ENCODE results near the gene SSR1.

The SSR1 gene

DNA sequence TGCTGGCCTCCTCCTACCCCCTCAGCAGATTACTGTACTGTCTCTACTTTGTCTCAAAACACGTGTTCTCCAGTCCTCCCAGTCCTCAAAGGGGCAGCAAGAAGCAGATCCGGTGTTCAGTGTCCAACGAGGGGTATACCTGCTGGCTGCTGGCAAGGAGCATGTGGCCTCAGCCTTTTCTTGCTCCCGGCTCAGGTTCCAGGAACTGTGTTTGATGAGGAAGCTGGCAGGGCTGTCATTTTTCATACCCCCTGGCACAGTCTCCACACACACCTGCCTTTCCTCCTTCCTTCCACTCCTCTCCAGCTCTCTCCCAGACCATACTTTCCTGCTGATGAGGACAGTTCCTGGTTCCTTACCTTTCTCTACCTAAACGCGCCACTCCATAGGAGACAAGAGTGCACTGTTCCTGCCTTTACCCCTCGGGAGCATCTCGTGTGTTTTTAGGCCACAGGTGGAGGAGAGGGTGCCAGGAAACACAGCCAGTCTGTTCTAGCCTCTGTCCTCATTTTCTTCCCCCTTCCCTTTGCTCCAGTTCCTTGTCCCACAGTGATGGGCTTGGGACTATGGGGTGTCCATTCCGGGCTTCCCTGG lies 77.2 kb downstream of the SSR1 start:
- TF ChIP-seq, protein P1, sequence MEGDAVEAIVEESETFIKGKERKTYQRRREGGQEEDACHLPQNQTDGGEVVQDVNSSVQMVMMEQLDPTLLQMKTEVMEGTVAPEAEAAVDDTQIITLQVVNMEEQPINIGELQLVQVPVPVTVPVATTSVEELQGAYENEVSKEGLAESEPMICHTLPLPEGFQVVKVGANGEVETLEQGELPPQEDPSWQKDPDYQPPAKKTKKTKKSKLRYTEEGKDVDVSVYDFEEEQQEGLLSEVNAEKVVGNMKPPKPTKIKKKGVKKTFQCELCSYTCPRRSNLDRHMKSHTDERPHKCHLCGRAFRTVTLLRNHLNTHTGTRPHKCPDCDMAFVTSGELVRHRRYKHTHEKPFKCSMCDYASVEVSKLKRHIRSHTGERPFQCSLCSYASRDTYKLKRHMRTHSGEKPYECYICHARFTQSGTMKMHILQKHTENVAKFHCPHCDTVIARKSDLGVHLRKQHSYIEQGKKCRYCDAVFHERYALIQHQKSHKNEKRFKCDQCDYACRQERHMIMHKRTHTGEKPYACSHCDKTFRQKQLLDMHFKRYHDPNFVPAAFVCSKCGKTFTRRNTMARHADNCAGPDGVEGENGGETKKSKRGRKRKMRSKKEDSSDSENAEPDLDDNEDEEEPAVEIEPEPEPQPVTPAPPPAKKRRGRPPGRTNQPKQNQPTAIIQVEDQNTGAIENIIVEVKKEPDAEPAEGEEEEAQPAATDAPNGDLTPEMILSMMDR (IDR thresholded peaks at IDR 0.05) = no peak

DNA sequence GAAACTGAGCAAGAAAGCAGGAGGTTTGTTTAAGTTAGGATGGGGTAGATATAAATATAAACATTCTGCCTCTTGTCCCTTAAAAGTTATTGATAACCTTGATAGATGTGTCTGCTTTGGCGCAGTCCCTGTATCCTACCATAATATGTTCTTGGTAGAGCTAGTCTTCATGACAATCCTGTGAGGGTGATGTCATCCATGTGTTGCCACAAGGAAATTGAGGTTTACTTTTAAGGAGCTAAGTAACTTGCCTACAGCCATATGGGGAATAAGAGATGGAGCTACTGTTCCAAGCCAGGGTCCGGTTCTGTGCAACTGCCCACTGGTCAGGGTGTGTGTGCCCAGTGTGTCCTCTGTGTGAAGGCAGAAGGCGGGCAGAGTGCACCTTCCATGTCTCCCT lies 78.5 kb downstream of the SSR1 start:
- TF ChIP-seq, protein P1 (IDR thresholded peaks at IDR 0.05) = no peak
- Histone ChIP-seq H3K36me3 (ENCODE audit: control insufficient read depth, insufficient read depth, low read length) (no peaks in the 10 kb centered on the region), H2AFZ (no peak overlapping the region), H3K4me2 (ENCODE audit: low read length) (no peak overlapping the region), H3K4me1 (no peaks in the 10 kb centered on the region), H3K9me3 (ENCODE audit: control insufficient read depth, low read length) (no peaks in the 10 kb centered on the region), H3K27ac (no peak overlapping the region), H3K9ac (no peak overlapping the region), H3K4me3 (ENCODE audit: low read depth, low read length) (no peak overlapping the region), H3K27me3 (ENCODE audit: control insufficient read depth, insufficient read depth, low read length) (no peaks in the 10 kb centered on the region), H3K79me2 (peaks cover 8% of the 10 kb centered on the region)

More for the DNA sequence above, 77.2 kb downstream of the SSR1 start:
- no peak overlapping the region for H2AFZ ChIP-seq
- H3K4me3 ChIP-seq (ENCODE audit: low read depth, low read length) = no peak overlapping the region
- no peaks in the 10 kb centered on the region for H3K27me3 ChIP-seq (ENCODE audit: control insufficient read depth, insufficient read depth, low read length)
- H3K9me3 ChIP-seq (ENCODE audit: control insufficient read depth, low read length) = no peaks in the 10 kb centered on the region
- H3K36me3 ChIP-seq (ENCODE audit: control insufficient read depth, insufficient read depth, low read length) = no peaks in the 10 kb centered on the region
- no peak overlapping the region for H3K27ac ChIP-seq
- no peak overlapping the region for H3K4me2 ChIP-seq (ENCODE audit: low read length)
- H3K4me1 ChIP-seq = no peaks in the 10 kb centered on the region
- H3K79me2 ChIP-seq = peaks cover 3% of the 10 kb centered on the region
- no peak overlapping the region for H3K9ac ChIP-seq

DNA sequence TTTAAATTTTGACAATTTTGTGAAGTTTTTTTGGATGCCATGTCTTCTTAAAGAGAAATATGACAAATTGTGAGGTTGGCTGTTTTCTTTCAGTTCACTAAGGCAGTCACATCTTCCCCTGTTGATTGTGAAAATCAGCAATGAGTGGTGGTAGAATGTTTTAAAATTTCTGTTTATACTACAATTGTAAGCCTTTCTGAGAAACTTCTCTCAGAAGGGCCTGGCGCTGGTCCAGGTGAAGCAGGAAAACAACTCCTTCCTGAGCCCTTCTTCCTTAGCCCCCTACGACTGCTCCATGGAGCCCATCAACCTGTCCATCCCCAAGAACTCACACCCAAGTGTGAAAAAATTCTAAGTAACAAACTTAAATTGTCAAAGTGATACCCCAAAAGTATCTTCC lies 80.6 kb downstream of the SSR1 start:
- Histone ChIP-seq H3K79me2 (peaks cover 8% of the 10 kb centered on the region), H3K36me3 (ENCODE audit: control insufficient read depth, insufficient read depth, low read length) (no peaks in the 10 kb centered on the region)

DNA sequence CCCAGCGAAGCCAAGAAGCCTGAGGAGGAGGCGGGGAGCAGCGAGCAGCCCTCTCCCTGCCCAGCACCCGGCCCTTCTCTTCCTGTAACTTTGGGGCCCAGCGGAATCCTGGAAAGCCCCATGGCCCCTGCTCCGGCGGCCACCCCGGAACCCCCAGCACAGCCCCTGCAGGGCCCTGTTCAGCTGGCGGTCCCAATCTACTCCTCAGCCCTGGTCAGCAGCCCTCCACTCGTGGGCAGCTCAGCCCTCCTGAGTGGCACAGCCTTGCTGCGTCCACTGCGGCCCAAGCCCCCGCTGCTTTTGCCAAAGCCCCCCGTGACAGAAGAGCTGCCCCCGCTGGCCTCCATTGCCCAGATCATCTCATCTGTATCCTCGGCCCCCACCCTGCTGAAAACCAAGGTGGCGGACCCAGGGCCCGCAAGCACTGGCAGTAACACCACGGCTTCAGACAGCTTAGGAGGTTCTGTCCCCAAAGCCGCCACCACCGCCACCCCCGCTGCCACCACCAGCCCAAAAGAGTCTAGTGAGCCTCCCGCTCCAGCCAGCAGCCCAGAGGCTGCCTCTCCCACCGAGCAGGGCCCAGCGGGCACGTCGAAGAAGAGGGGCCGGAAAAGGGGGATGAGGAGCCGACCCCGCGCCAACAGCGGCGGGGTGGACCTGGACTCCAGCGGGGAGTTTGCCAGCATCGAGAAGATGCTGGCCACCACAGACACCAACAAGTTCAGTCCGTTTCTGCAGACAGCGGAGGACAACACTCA lies 81.9 kb downstream of the SSR1 start:
- no peaks in the 10 kb centered on the region for H3K4me1 ChIP-seq
- no peak overlapping the region for H3K27ac ChIP-seq
- peaks cover 8% of the 10 kb centered on the region for H3K79me2 ChIP-seq
- no peaks in the 10 kb centered on the region for H3K27me3 ChIP-seq (ENCODE audit: control insufficient read depth, insufficient read depth, low read length)
- H3K9me3 ChIP-seq (ENCODE audit: control insufficient read depth, low read length) = no peaks in the 10 kb centered on the region
- H3K4me2 ChIP-seq (ENCODE audit: low read length) = no peak overlapping the region
- H3K9ac ChIP-seq = no peak overlapping the region
- H3K4me3 ChIP-seq (ENCODE audit: low read depth, low read length) = no peak overlapping the region
- TF ChIP-seq, protein P1 (IDR thresholded peaks at IDR 0.05) = no peak
- no peak overlapping the region for H2AFZ ChIP-seq
- H3K36me3 ChIP-seq (ENCODE audit: control insufficient read depth, insufficient read depth, low read length) = no peaks in the 10 kb centered on the region

More for the DNA sequence above, 80.6 kb downstream of the SSR1 start:
- Histone ChIP-seq H2AFZ (no peak overlapping the region), H3K9me3 (ENCODE audit: control insufficient read depth, low read length) (no peaks in the 10 kb centered on the region), H3K4me2 (ENCODE audit: low read length) (no peak overlapping the region), H3K27ac (no peak overlapping the region), H3K4me1 (no peaks in the 10 kb centered on the region), H3K4me3 (ENCODE audit: low read depth, low read length) (no peak overlapping the region), H3K27me3 (ENCODE audit: control insufficient read depth, insufficient read depth, low read length) (no peaks in the 10 kb centered on the region), H3K9ac (no peak overlapping the region)
- TF ChIP-seq, protein P1 (IDR thresholded peaks at IDR 0.05) = no peak

Data from parathyroid adenoma (tissue), 2 donors.